Mucosa of stomach (tissue), 1 donor: ENCODE measurements around the gene ZNF730.
"Not testable (repeated sequence)": the region's sequence is repeated elsewhere in the genome, so short reads cannot be mapped to it uniquely, and the experiment has no call there.

Experiments used
- H3K27me3 ChIP-seq: one replicate; pipeline ENCODE4 v1.7.0; 2013; ENCODE audit warnings: mild to moderate bottlenecking, low read length; ENCODE audit not compliant: control insufficient read depth, insufficient read depth
- H3K36me3 ChIP-seq: one replicate; pipeline ENCODE4 v1.7.0; 2013; ENCODE audit warnings: low read length; ENCODE audit not compliant: control insufficient read depth, insufficient read depth
- H3K4me1 ChIP-seq: one replicate; pipeline ENCODE4 v1.7.0; 2013; ENCODE audit warnings: mild to moderate bottlenecking, low read length; ENCODE audit not compliant: control insufficient read depth, insufficient read depth
- H3K4me3 ChIP-seq: one replicate; pipeline ENCODE4 v1.7.0; 2013; ENCODE audit warnings: low read length
- H3K9ac ChIP-seq: one replicate; pipeline ENCODE4 v1.7.0; 2013; ENCODE audit warnings: mild to moderate bottlenecking, low read length, moderate library complexity
- H3K9me3 ChIP-seq: one replicate; pipeline ENCODE4 v1.7.0; 2013; ENCODE audit warnings: mild to moderate bottlenecking, low read length, moderate library complexity; ENCODE audit not compliant: control insufficient read depth
- donor health status: Pancreatic carcinoma.

ZNF730 gene

DNA sequence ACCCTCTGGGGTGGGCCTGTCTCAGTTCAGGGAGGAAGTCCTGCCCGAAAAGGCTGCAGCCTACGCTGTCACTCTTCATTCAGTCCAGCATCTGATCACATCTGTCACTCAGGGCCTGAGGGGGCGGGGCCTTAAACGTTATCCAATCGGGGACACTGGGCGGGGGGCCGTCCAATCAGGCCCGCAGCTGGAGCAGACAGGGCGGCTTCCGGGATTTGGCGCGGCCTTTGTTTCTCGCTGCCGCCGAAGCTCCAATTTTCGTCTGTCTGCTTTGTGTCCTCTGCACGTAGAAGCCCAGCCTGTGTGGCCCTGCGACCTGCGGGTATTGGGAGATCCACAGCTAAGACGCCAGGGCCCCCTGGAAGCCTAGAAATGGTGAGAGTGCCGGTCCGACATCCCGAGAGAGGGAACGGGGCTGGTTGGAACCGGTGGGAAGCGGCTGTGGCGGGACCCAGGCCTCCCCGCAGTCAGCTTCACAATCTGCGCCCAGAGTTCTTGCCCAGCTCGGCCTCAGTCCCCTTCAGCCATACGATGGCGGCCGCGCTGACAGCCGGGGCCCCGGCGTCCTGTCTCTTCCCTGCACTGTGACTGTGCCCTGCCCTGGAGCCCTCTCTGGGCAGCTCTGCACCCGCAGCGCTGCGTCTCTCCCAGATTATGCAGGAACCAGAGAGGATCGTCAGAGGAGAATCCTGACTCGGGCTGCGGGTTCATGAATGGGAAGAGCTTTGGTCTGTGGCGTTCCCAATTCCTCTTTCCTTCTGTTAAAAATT is at the start of gene ZNF730:
ZNF730 (plus strand) TSS at position 224 of the 770 bp plus-strand sequence; CDS start at position 373, 149 bp downstream.
- no peaks in the 10 kb centered on the region for H3K4me1 ChIP-seq
- H3K9ac ChIP-seq, result no peak within 1 kb of the TSS
- no peaks in the 10 kb centered on the region for H3K36me3 ChIP-seq
- no peak within 1 kb of the TSS for H3K4me3 ChIP-seq
- no peaks in the 10 kb centered on the region for H3K9me3 ChIP-seq
- H3K27me3 ChIP-seq, result no peaks in the 10 kb centered on the region

DNA sequence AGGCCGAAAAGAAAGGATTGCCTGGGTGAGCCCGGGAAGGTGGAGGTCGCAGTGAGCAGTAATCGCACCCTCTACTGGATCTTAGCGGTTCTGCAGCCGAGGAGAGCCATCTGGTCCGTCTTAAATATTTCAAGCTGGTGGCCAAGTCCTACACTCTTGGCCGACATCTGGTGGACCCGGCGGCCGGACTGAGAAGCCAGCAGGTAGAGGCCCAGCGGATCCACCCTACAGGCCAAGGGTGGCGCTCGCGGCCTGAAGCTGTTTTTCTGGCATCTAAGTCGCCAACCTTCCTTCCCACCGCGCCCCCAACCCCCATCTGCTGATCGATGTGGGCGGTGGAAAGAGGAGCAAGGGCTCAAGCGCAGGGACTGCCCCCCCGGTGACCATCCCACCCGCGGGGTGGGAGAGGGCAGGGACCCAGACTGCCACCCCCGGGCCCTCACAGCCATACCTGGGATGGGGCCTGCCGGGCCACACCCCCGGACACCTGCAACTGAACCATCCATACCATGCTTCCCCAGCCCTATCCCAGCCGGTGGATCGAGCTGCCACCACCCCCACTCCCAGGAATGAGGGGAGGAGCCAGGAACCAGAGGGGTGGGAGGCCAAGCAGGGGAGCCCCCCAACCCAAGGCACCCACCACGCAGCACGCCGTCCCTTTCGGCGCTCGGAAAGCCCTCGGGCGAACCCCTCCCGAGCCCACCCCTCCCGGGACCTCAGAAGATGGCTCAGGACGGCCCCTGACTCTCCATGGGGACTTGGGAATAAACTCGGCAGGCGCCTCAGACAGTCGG is 46.3 kb upstream of the ZNF730 start:
- Histone ChIP-seq H3K9ac (no peak overlapping the region), H3K4me1 (no peaks in the 10 kb centered on the region), H3K4me3 (no peak overlapping the region), H3K27me3 (no peaks in the 10 kb centered on the region), H3K36me3 (no peaks in the 10 kb centered on the region), H3K9me3 (no peaks in the 10 kb centered on the region)

DNA sequence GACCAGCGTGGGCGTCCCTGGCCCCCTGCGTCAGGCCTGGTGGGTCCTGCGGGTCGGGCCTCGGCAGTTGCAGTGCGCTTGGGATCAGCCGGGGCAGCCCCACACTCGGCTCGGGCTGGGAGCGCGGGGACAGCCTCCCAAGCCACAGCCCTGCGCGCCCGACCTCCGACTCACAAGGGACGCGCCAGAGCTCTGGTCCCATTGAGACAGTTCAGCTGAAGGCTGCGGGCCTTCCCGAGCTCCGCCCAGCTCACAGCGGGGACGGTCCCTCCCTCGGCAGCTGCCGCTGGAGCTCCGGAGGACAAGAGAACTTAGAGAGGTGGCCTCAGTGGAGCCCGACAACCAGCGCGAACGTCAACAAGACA is 45.7 kb upstream of the ZNF730 start:
- Histone ChIP-seq H3K9me3 (no peaks in the 10 kb centered on the region), H3K27me3 (no peaks in the 10 kb centered on the region), H3K36me3 (no peaks in the 10 kb centered on the region), H3K4me1 (no peaks in the 10 kb centered on the region), H3K4me3 (no peak overlapping the region), H3K9ac (no peak overlapping the region)

DNA sequence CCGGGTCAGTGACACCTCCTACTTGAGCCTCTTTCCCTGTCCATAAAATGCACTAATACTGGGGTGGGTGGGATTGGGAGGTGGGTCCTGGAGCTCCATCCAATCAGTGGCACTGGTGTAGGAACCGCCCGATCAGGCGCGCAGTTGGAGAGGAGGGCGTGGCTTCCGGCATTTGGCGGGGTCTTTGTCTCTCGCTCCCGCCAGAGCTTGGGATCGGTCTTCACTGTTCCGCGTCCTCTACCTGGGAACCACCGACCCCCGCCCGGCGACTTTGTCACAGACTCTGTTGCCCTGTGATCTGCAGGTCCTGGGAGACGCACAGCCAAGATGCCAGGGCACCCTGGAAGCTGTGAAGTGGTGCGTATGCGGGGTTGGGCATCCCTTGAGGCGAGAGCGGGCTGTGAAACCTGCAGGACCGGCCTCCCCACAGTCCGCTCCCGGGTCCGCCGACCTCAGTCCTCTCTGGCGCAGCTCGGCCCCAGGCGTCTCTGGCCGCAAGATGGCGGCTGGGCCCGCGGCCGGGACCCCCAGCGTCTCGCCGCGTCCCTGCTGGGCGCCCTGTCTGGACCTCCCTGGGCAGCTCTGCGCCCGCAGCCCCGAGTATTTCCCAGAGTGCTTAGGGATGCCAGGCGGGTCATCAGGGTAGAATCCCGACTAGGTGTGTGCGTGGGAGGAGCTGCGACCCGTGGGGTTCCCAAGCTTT is 41.6 kb upstream of the ZNF730 start:
- no peaks in the 10 kb centered on the region for H3K4me1 ChIP-seq
- no peaks in the 10 kb centered on the region for H3K27me3 ChIP-seq
- H3K36me3 ChIP-seq, result no peaks in the 10 kb centered on the region
- no peak overlapping the region for H3K9ac ChIP-seq
- H3K4me3 ChIP-seq, result no peak overlapping the region
- no peaks in the 10 kb centered on the region for H3K9me3 ChIP-seq

DNA sequence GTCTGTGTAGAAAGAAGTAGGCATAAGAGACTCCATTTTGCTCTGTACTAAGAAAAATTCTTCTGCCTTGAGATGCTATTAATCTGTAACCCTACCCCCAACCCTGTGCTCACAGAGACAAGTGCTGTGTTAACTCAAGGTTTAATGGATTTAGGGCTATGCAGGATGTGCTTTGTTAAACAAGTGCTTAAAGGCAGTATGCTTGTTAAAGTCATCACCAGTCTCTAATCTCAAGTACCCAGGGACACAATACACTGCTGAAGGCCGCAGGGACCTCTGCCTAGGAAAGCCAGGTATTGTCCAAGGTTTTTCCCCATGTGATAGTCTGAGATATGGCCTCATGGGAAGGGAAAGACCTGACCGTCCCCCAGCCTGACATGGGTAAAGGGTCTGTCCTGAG is 39.0 kb upstream of the ZNF730 start:
- H3K27me3 ChIP-seq, H3K9ac ChIP-seq, H3K36me3 ChIP-seq, H3K4me1 ChIP-seq, H3K4me3 ChIP-seq, H3K9me3 ChIP-seq: not testable (repeated sequence)

DNA sequence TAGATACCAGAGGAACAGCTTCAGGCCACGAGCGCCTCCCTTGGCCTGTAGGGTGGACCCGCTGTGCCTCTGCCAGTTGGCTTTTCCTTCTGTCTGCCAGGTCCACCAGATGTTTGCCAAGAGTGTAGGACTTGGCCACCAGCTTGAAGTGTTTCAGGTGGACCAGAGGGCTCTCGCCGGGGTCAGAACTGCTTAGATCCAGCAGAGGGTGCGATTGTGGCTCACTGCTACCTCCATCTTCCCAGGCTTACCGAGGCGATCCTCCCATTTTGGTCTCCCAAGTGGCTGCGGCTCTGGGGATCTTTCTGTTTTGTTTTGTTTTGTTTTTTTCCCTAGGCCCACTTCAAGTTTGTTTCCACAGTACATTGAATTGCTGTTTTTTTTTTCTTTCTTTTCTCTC is 23.0 kb upstream of the ZNF730 start:
- H3K4me3 ChIP-seq, result no peak overlapping the region
- H3K36me3 ChIP-seq, result no peaks in the 10 kb centered on the region
- H3K4me1 ChIP-seq, result no peaks in the 10 kb centered on the region
- H3K9ac ChIP-seq, result no peak overlapping the region
- no peaks in the 10 kb centered on the region for H3K9me3 ChIP-seq
- no peaks in the 10 kb centered on the region for H3K27me3 ChIP-seq

DNA sequence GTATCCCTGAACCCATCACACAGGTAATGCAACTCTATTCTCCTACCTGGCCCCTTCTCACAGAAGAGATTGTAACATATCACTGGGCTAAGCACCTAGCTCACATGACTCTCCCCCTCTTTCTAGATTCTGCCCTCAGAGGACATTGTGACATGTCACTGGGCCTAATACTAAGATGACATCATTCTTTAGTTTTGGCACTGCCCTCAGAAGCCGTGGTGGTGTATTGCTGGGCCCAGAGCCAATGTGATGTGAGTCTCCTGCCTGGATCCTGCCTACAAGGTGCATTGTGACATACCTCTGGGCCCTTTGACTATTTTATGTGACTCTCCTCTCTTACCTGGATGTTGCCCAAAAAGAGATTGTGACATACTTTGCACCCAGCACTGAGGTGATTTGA is 21.4 kb upstream of the ZNF730 start:
- Histone ChIP-seq H3K9ac (no peak overlapping the region), H3K27me3 (no peaks in the 10 kb centered on the region), H3K36me3 (no peaks in the 10 kb centered on the region), H3K9me3 (no peaks in the 10 kb centered on the region), H3K4me3 (no peak overlapping the region), H3K4me1 (no peaks in the 10 kb centered on the region)

DNA sequence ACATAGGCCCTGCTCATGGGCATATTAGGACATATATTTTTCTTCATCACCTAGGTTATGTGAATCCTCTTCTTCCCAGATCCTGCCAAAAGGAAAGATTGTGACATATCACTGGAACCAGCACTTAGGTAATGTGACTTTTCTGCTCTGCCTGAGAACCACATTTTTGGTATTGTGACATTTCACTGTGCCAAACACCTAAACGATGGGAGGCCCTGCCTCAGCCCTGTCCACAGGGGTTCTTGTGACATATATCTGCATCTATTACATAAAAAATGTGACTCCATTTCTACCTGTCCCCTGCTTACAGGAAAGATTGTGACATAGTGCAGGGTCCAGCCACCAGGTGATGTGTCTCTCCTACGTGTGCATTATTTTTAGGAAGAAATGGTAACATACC is 18.5 kb upstream of the ZNF730 start:
- H3K36me3 ChIP-seq, result no peaks in the 10 kb centered on the region
- H3K9ac ChIP-seq, result no peak overlapping the region
- H3K27me3 ChIP-seq, result no peaks in the 10 kb centered on the region
- H3K4me3 ChIP-seq, result no peak overlapping the region
- H3K9me3 ChIP-seq, result no peaks in the 10 kb centered on the region
- no peaks in the 10 kb centered on the region for H3K4me1 ChIP-seq

DNA sequence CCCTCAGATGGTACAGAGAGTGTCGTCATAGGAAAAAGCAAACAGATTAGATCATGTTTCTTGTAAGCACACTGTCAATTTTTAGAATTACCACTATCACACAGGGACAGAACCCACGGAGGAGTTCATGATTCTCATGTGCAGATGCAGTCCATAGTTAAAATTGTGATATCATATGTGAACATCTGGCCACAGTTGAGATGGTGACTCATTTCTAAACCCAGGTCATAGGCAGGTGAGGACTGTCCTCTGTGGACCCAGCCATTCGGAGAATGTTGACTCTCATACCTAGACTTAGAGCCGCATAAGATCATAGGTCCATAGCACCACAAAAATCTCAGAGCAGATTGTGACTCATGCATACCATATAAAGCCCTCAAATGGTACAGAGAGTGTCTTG is 17.8 kb upstream of the ZNF730 start:
- no peak overlapping the region for H3K9ac ChIP-seq
- no peak overlapping the region for H3K4me3 ChIP-seq
- H3K4me1 ChIP-seq, result no peaks in the 10 kb centered on the region
- no peaks in the 10 kb centered on the region for H3K9me3 ChIP-seq
- H3K36me3 ChIP-seq, result no peaks in the 10 kb centered on the region
- no peaks in the 10 kb centered on the region for H3K27me3 ChIP-seq

DNA sequence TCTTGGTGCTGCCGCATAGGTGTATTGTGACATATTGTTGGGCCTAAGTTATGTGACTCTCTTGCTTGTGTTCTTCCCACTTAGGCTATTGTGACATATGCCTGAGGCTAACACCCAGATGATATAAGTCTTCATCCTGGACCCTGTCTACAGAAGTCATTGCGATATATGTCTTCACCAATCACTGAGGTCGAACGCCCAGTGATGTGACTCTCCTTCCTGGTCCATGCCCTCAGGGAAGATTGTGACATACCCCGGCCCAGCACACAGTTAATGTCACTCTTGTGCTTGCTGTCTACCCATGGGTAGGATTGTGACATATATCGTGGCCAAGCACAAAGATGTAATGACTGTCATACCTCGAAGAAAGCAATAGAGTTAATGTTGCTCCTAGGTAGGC is 16.9 kb upstream of the ZNF730 start:
- Histone ChIP-seq H3K27me3 (no peaks in the 10 kb centered on the region), H3K4me1 (no peaks in the 10 kb centered on the region), H3K9me3 (no peaks in the 10 kb centered on the region), H3K9ac (no peak overlapping the region), H3K4me3 (no peak overlapping the region), H3K36me3 (no peaks in the 10 kb centered on the region)

DNA sequence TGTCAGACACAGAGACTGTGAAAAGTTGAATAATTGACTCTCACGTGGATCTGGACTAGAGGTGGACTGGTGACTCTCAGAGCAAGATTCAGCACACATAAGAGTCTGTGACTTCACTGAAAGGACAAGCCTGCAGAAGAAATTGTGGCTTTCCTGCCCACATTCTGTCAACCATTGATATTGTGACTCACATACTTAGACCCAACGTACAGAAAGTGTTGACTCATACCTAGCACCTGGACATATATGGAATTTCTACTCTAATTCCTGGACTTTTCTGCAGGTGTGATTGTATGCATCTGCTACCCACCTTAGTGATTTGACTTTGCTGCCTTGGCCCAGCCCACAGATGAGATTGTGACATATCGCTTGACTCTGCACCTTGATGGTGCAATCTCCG is 15.6 kb upstream of the ZNF730 start:
- H3K4me3 ChIP-seq, result no peak overlapping the region
- no peaks in the 10 kb centered on the region for H3K9me3 ChIP-seq
- no peaks in the 10 kb centered on the region for H3K36me3 ChIP-seq
- H3K9ac ChIP-seq, result no peak overlapping the region
- no peaks in the 10 kb centered on the region for H3K27me3 ChIP-seq
- no peaks in the 10 kb centered on the region for H3K4me1 ChIP-seq

DNA sequence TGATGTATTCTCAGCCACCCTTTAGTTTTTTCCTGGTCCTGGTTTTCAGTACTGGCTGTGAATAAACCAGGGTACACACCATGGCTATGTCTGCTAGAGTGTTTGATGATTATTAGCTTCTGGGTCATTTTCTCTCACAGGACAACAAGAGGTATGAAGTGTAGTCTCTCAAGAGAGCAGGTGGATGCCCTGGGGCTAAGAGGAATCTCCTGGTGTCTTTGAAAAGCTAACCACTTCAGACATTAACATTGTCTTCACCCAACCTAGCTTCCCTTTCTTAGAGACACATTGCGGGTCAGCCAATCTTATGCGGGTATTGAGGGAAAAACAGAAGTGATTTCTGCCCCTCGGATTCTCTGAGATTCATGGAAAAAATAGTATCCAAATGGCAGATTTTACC is 1.6 kb downstream of the ZNF730 start:
- Histone ChIP-seq H3K9me3 (no peaks in the 10 kb centered on the region), H3K27me3 (no peaks in the 10 kb centered on the region), H3K36me3 (no peaks in the 10 kb centered on the region), H3K4me1 (no peaks in the 10 kb centered on the region), H3K4me3 (no peak overlapping the region), H3K9ac (no peak overlapping the region)
